ENCODE results near the gene NFKB2. TPM values are rescaled to one million over a fixed set of nuclear protein-coding genes. Genes with fewer than 3 reads are reported as not detected.

NFKB2 gene
- total RNA-seq, 6 experiments from 2014 or later, result 7.5 to 46.0 (median 19.4) TPM

GRCh38 chr10:102414749-102415148, 19.2 kb downstream of the NFKB2 start:
- 16% methylated on average over 9 of the region's 20 CpGs for WGBS (ENCODE audit: insufficient coverage, low coverage, low lambda C conversion rate, missing lambda C conversion rate)
- no peak overlapping the region for H3K27ac ChIP-seq
- H3K9me3 ChIP-seq, result no peaks in the 10 kb centered on the region
- DNase-seq (no peak), ATAC-seq (peak in 1 of 4 donors; percentile 19)
- H3K36me3 ChIP-seq, result no peaks in the 10 kb centered on the region
- peaks cover 0 to 5% (median 3%) of the 10 kb centered on the region in 4 donors for H3K4me1 ChIP-seq
- no peak overlapping the region for H3K4me3 ChIP-seq
- intact Hi-C loops (cut with DNase I), result no loop called here
- TF ChIP-seq POLR2A (IDR thresholded peaks at IDR 0.05) (no peak), CTCF (IDR thresholded peaks at IDR 0.05) (no peak)
- peaks cover 8 to 9% of the 10 kb centered on the region in 2 donors for H3K27me3 ChIP-seq

GRCh38 chr10:102416283-102416682, 20.8 kb downstream of the NFKB2 start:
- Histone ChIP-seq H3K36me3 (no peaks in the 10 kb centered on the region), H3K4me1 (peaks cover 0 to 13% (median 8%) of the 10 kb centered on the region in 4 donors), H3K27me3 (peaks cover 0 to 3% of the 10 kb centered on the region in 2 donors), H3K9me3 (no peaks in the 10 kb centered on the region), H3K27ac (no peak overlapping the region), H3K4me3 (no peak overlapping the region)
- ATAC-seq (no peak), DNase-seq (no peak)
- WGBS (ENCODE audit: insufficient coverage, low coverage, low lambda C conversion rate, missing lambda C conversion rate), result no CpG with 5 or more reads among the region's 9 CpGs
- TF ChIP-seq CTCF (IDR thresholded peaks at IDR 0.05), result no peak
- intact Hi-C loops (cut with DNase I), result no loop called here

GRCh38 chr10:102416695-102417094, 21.2 kb downstream of the NFKB2 start:
- Histone ChIP-seq H3K9me3 (no peaks in the 10 kb centered on the region), H3K27ac (no peak overlapping the region), H3K4me3 (no peak overlapping the region), H3K36me3 (no peaks in the 10 kb centered on the region), H3K27me3 (no peaks in the 10 kb centered on the region), H3K4me1 (peaks cover 0 to 13% (median 8%) of the 10 kb centered on the region in 4 donors)
- TF ChIP-seq CTCF (IDR thresholded peaks at IDR 0.05) (no peak), POLR2A (IDR thresholded peaks at IDR 0.05) (no peak)
- intact Hi-C loops (cut with DNase I), result no loop called here
- ATAC-seq, result no peak
- 68% methylated on average over 5 of the region's 20 CpGs for WGBS (ENCODE audit: insufficient coverage, low coverage, low lambda C conversion rate, missing lambda C conversion rate)
- DNase-seq, result no peak

- TF ChIP-seq POLR2A (IDR thresholded peaks at IDR 0.05), result no peak
- TF ChIP-seq CTCF (IDR thresholded peaks at IDR 0.05), result no peak
- H3K27me3 ChIP-seq, result no peaks in the 10 kb centered on the region
Observed at GRCh38 chr10:102418622-102419268, 23.2 kb downstream of the NFKB2 start, which contains the start of gene PSD. PSD (minus strand) TSS chr10:102418785; CDS start chr10:102417038, 1,747 bp downstream.

More at GRCh38 chr10:102418622-102419268, 23.2 kb downstream of the NFKB2 start, which contains the start of gene PSD:
- H3K4me3 ChIP-seq, result peak within 1 kb of the TSS; percentile 86 to 90 (median 89)
- no peak for DNase-seq
- WGBS (ENCODE audit: insufficient coverage, low coverage, low lambda C conversion rate, missing lambda C conversion rate), result 11% methylated on average over 8 of the region's 45 CpGs
- H3K4me1 ChIP-seq, result peaks cover 0 to 25% (median 11%) of the 10 kb centered on the region in 4 donors
- ATAC-seq, result no peak
- intact Hi-C loops (cut with DNase I), result no loop called here
- H3K27ac ChIP-seq, result no peak within 1 kb of the TSS
- peaks cover 0 to 4% (median 0%) of the 10 kb centered on the region in 4 donors for H3K36me3 ChIP-seq
- H3K9me3 ChIP-seq, result no peaks in the 10 kb centered on the region
